PFSK-1 (cell line): Measurements from ENCODE around the gene TWNK.

ENCODE experiments used
- FOXP2 ChIP-seq: optimal IDR thresholded peaks from 2 replicates; pipeline ENCODE3; 2011; ENCODE audit warnings: borderline replicate concordance, control low read depth, inconsistent platforms; ENCODE audit not compliant: insufficient read depth; ENCODE audit errors: extremely low read length, extremely low read depth
- POLR2AphosphoS5 ChIP-seq: IDR thresholded peaks from 2 replicates; pipeline ENCODE4 v1.6.1; 2012; ENCODE audit warnings: low read depth, mild to moderate bottlenecking, control low read depth, low read length, moderate library complexity
- REST ChIP-seq, 2 experiments: IDR thresholded peaks; 2 replicates each; pipeline versions ENCODE4 v1.6.1 to v1.8.0; 2011 to 2012; ENCODE audit warnings: low read depth in 2 of 2, low read length in 2 of 2, control low read depth in 1 of 2, inconsistent platforms in 1 of 2, mild to moderate bottlenecking in 1 of 2, moderate library complexity in 1 of 2; ENCODE audit not compliant: insufficient read depth in 1 of 2
- SIN3A ChIP-seq: IDR thresholded peaks from 2 replicates; pipeline ENCODE4 v1.6.1; 2012; ENCODE audit warnings: mild to moderate bottlenecking, low read length, moderate library complexity, borderline replicate concordance; ENCODE audit not compliant: insufficient read depth
- TAF1 ChIP-seq: IDR thresholded peaks from 2 replicates; pipeline ENCODE4 v1.6.1; 2012; ENCODE audit warnings: low read length, control low read depth, borderline replicate concordance; ENCODE audit not compliant: insufficient read depth

The TWNK gene

GRCh38 chr10:100972904-100973535, 14.3 kb upstream of the TWNK start:
- TF ChIP-seq SIN3A: no peak
- TF ChIP-seq REST (IDR thresholded peaks at IDR 0.05; ENCODE audit: insufficient read depth in 1 of 2, low read depth in 2 of 2, low read length in 2 of 2): no peak
- no peak for TF ChIP-seq POLR2AphosphoS5
- no peak for TF ChIP-seq FOXP2
- TF ChIP-seq TAF1: no peak

- TF ChIP-seq REST (IDR thresholded peaks at IDR 0.05; ENCODE audit: insufficient read depth in 1 of 2, low read depth in 2 of 2, low read length in 2 of 2): no peak
- TF ChIP-seq SIN3A: no peak
- no peak for TF ChIP-seq TAF1
- TF ChIP-seq FOXP2: no peak
- no peak for TF ChIP-seq POLR2AphosphoS5
Measured at GRCh38 chr10:100976906-100977305, 10.4 kb upstream of the TWNK start.

GRCh38 chr10:100977436-100977835, 9.9 kb upstream of the TWNK start:
- TF ChIP-seq TAF1: no peak
- TF ChIP-seq REST (IDR thresholded peaks at IDR 0.05; ENCODE audit: insufficient read depth in 1 of 2, low read depth in 2 of 2, low read length in 2 of 2): no peak
- TF ChIP-seq FOXP2: no peak
- TF ChIP-seq SIN3A: no peak
- no peak for TF ChIP-seq POLR2AphosphoS5

- TF ChIP-seq REST (IDR thresholded peaks at IDR 0.05; ENCODE audit: insufficient read depth in 1 of 2, low read depth in 2 of 2, low read length in 2 of 2): no peak
- TF ChIP-seq FOXP2: no peak
- no peak for TF ChIP-seq TAF1
- no peak for TF ChIP-seq SIN3A
- TF ChIP-seq POLR2AphosphoS5: no peak
Measured at GRCh38 chr10:100978121-100978900, 9.0 kb upstream of the TWNK start.
